ENCODE results near the gene CEP70. TPM values are rescaled to one million over a fixed set of nuclear protein-coding genes. Genes with fewer than 3 reads are reported as not detected.

The CEP70 gene
- total RNA-seq, 3 donors from 2014 or later: 19.5 to 84.0 (median 58.3) TPM

- H3K36me3 ChIP-seq: no peaks in the 10 kb centered on the region
- H3K27ac ChIP-seq: no peak overlapping the region
- no peaks in the 10 kb centered on the region for H3K4me1 ChIP-seq
- no peak for DNase-seq (ENCODE audit: low spot score in 2 of 2)
- no peaks in the 10 kb centered on the region for H3K27me3 ChIP-seq
- no peak overlapping the region for H3K4me3 ChIP-seq
- TF ChIP-seq POLR2AphosphoS5 (IDR thresholded peaks at IDR 0.05) (no peak), POLR2A (IDR thresholded peaks at IDR 0.05) (no peak)
- TF ChIP-seq, protein P1, sequence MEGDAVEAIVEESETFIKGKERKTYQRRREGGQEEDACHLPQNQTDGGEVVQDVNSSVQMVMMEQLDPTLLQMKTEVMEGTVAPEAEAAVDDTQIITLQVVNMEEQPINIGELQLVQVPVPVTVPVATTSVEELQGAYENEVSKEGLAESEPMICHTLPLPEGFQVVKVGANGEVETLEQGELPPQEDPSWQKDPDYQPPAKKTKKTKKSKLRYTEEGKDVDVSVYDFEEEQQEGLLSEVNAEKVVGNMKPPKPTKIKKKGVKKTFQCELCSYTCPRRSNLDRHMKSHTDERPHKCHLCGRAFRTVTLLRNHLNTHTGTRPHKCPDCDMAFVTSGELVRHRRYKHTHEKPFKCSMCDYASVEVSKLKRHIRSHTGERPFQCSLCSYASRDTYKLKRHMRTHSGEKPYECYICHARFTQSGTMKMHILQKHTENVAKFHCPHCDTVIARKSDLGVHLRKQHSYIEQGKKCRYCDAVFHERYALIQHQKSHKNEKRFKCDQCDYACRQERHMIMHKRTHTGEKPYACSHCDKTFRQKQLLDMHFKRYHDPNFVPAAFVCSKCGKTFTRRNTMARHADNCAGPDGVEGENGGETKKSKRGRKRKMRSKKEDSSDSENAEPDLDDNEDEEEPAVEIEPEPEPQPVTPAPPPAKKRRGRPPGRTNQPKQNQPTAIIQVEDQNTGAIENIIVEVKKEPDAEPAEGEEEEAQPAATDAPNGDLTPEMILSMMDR (IDR thresholded peaks at IDR 0.05): no peak
- intact Hi-C loops (cut with DNase I; ENCODE audit: low total_unique reads): loop anchor here (5.0 kb wide), 1 partner anchor 264 kb away; no protein-coding TSS in a partner anchor
- no peaks in the 10 kb centered on the region for H3K9me3 ChIP-seq
Measured at GRCh38 chr3:138477801-138478200, 116.3 kb downstream of the CEP70 start.

GRCh38 chr3:138477120-138477519 is 116.9 kb downstream of the CEP70 start:
- H3K4me3 ChIP-seq: no peak overlapping the region
- H3K9me3 ChIP-seq: no peaks in the 10 kb centered on the region
- H3K4me1 ChIP-seq: no peaks in the 10 kb centered on the region
- H3K36me3 ChIP-seq: no peaks in the 10 kb centered on the region
- no peak for DNase-seq (ENCODE audit: low spot score in 2 of 2)
- H3K27ac ChIP-seq: no peak overlapping the region
- TF ChIP-seq POLR2AphosphoS5 (IDR thresholded peaks at IDR 0.05) (no peak), POLR2A (IDR thresholded peaks at IDR 0.05) (no peak)
- TF ChIP-seq, protein P1 (IDR thresholded peaks at IDR 0.05): no peak
- no peaks in the 10 kb centered on the region for H3K27me3 ChIP-seq
- intact Hi-C loops (cut with DNase I; ENCODE audit: low total_unique reads): loop anchor here (5.0 kb wide), 1 partner anchor 265 kb away; no protein-coding TSS in a partner anchor

DNA sequence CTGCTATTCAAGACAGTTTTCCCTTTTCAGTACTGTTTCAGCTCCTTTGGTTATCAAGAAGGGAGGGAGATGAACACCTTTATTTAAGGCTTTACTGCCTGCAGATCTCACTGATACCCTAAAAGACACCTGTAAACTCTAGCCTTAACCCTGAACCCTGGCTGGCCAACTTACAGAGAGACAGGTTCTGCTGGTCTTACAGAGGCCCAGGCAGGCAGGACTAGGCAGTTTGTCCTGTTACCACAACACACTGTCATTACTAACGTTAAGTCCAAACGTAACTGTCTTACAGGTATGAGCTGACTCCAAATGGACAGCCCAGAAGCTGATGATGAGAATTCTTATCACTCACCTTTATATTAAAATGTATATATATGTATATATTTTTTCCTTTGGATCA is 117.5 kb downstream of the CEP70 start:
- Histone ChIP-seq H3K27ac (no peak overlapping the region), H3K36me3 (no peaks in the 10 kb centered on the region), H3K27me3 (no peaks in the 10 kb centered on the region), H3K4me1 (no peaks in the 10 kb centered on the region), H3K4me3 (no peak overlapping the region), H3K9me3 (no peaks in the 10 kb centered on the region)
- DNase-seq (ENCODE audit: low spot score in 2 of 2): no peak
- TF ChIP-seq POLR2A (IDR thresholded peaks at IDR 0.05) (no peak), POLR2AphosphoS5 (IDR thresholded peaks at IDR 0.05) (no peak)
- TF ChIP-seq, protein P1 (IDR thresholded peaks at IDR 0.05): no peak
- intact Hi-C loops (cut with DNase I; ENCODE audit: low total_unique reads): loop anchor here (5.0 kb wide), 1 partner anchor 266 kb away; no protein-coding TSS in a partner anchor

DNA sequence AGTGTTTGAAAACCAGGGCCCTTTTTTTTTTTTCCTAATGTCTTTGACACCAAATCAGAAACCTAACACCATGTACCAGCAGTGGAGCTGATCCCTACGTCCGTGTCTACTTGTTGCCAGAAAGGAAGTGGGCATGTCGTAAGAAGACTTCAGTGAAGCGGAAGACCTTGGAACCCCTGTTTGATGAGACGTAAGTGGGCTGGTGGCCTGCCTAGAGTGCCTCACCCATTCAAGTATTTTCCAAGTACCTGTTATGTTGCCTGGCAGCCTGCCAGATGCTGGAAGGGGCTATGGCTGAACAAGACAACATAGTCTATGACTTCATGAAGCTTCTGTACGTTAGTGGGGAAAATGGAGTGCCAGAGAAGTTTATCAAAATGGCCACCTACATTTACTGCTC is 119.9 kb downstream of the CEP70 start:
- no peak for DNase-seq (ENCODE audit: low spot score in 2 of 2)
- intact Hi-C loops (cut with DNase I; ENCODE audit: low total_unique reads): no loop called here

DNA sequence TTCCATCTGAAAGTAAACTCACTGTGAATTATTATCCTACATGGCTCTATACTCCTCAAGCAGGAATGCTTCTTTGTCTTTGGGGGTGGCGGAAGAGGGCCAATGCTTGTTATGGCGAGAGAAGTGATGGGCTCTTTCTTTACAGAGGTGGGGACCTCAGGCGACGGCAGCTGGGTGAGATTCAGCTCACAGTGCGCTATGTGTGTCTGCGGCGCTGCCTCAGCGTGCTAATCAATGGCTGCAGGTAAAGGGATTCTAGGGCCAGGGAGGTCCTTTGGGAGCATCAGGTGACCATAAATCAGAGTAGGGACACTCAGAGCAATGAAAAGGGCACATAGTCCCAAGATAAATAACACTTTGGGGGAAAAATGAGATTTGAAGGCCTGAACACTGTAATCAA is 120.7 kb downstream of the CEP70 start:
- Histone ChIP-seq H3K4me1 (no peaks in the 10 kb centered on the region), H3K27ac (no peak overlapping the region), H3K4me3 (no peak overlapping the region), H3K36me3 (no peaks in the 10 kb centered on the region), H3K9me3 (no peaks in the 10 kb centered on the region), H3K27me3 (no peaks in the 10 kb centered on the region)
- no peak for DNase-seq (ENCODE audit: low spot score in 2 of 2)
- TF ChIP-seq, protein P1 (IDR thresholded peaks at IDR 0.05): no peak
- TF ChIP-seq POLR2AphosphoS5 (IDR thresholded peaks at IDR 0.05) (no peak), POLR2A (IDR thresholded peaks at IDR 0.05) (no peak)
- intact Hi-C loops (cut with DNase I; ENCODE audit: low total_unique reads): no loop called here

More for the DNA sequence above, 119.9 kb downstream of the CEP70 start:
- no peaks in the 10 kb centered on the region for H3K36me3 ChIP-seq
- no peak overlapping the region for H3K27ac ChIP-seq
- TF ChIP-seq POLR2A (IDR thresholded peaks at IDR 0.05) (no peak), POLR2AphosphoS5 (IDR thresholded peaks at IDR 0.05) (no peak)
- TF ChIP-seq, protein P1 (IDR thresholded peaks at IDR 0.05): no peak
- no peaks in the 10 kb centered on the region for H3K9me3 ChIP-seq
- no peak overlapping the region for H3K4me3 ChIP-seq
- H3K4me1 ChIP-seq: no peaks in the 10 kb centered on the region
- no peaks in the 10 kb centered on the region for H3K27me3 ChIP-seq
